ACC112 (cell line): ENCODE results near the gene DCST1.
"Not testable (repeated sequence)": the region's sequence is repeated elsewhere in the genome, so short reads cannot be mapped to it uniquely, and the experiment has no call there.

Experiments used
- H2AFZ ChIP-seq: fragments of 200-600 bp; sonication (generic); one replicate; pipeline ENCODE4 v1.6.0; 2017; ENCODE audit warnings: antibody characterized with exemption, low read length; ENCODE audit not compliant: unreplicated experiment
- H3K27ac ChIP-seq: fragments of 200-600 bp; sonication (generic); 2 replicates; pipeline ENCODE4 v1.5.1; 2014; ENCODE audit warnings: low read depth, mild to moderate bottlenecking, antibody characterized with exemption, low read length, moderate library complexity
- H3K27me3 ChIP-seq: fragments of 200-600 bp; sonication (generic); 2 replicates; pipeline ENCODE4 v1.6.1; 2014; ENCODE audit warnings: mild to moderate bottlenecking, antibody characterized with exemption, low read length, moderate library complexity, mixed read lengths; ENCODE audit not compliant: insufficient read depth
- H3K36me3 ChIP-seq: fragments of 200-600 bp; sonication (generic); 2 replicates; pipeline ENCODE4 v1.6.1; 2016; ENCODE audit warnings: mild to moderate bottlenecking, antibody characterized with exemption, low read length, moderate library complexity, mixed read lengths; ENCODE audit not compliant: insufficient read depth
- H3K4me1 ChIP-seq: fragments of 200-600 bp; sonication (generic); one replicate; pipeline ENCODE4 v1.6.1; 2016; ENCODE audit warnings: low read length, mixed read lengths; ENCODE audit not compliant: insufficient read depth, unreplicated experiment, control insufficient read depth
- H3K4me3 ChIP-seq: fragments of 200-600 bp; sonication (generic); 2 replicates; pipeline ENCODE4 v1.5.1; 2014; ENCODE audit warnings: mild to moderate bottlenecking, low read depth, low read length
- H3K79me2 ChIP-seq: fragments of 200-600 bp; sonication (generic); one replicate; pipeline ENCODE4 v1.6.0; 2016; ENCODE audit warnings: low read length; ENCODE audit not compliant: control insufficient read depth, unreplicated experiment, insufficient read depth

Gene DCST1, protein sequence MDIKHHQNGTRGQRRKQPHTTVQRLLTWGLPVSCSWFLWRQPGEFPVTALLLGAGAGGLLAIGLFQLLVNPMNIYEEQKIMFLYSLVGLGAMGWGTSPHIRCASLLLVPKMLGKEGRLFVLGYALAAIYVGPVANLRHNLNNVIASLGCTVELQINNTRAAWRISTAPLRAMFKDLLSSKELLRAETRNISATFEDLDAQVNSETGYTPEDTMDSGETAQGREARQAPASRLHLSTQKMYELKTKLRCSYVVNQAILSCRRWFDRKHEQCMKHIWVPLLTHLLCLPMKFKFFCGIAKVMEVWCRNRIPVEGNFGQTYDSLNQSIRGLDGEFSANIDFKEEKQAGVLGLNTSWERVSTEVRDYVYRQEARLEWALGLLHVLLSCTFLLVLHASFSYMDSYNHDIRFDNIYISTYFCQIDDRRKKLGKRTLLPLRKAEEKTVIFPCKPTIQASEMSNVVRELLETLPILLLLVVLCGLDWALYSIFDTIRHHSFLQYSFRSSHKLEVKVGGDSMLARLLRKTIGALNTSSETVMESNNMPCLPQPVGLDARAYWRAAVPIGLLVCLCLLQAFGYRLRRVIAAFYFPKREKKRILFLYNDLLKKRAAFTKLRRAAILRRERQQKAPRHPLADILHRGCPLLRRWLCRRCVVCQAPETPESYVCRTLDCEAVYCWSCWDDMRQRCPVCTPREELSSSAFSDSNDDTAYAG

DNA sequence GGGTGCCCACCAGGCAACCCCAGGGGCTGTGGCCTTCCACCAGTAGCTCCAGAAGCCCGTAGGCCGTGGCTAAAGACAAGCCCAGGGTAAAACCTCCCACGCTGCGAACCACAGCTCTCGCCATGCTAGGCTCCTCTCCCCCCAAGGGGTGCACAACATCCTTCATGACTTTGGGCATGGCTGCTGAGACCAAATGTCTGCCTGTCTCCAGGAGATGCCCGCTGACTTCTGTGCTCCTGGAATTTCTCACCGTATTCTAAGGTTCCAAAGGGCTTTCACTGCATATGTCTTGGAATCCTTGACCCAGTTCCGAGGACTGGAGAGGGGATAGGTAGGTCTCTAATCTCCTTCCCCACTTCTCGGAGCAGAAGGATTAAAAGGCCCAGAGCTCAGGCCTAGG, at the start of gene DCST1, which contains the start of gene DCST2:
Gene DCST1 (plus strand): TSS at position 301 of the 400 bp plus-strand sequence. CDS start 213 bp downstream, outside the sequence.
Gene DCST2 (minus strand): TSS at position 258 of the 400 bp plus-strand sequence. CDS start 80 bp downstream, at position 178.
- Histone ChIP-seq H3K79me2 (no peaks in the 10 kb centered on the region), H3K27ac (no peak within 1 kb of the TSS), H2AFZ (no peak within 1 kb of the TSS), H3K4me3 (no peak within 1 kb of the TSS), H3K36me3 (no peaks in the 10 kb centered on the region), H3K4me1 (peaks cover 3% of the 10 kb centered on the region), H3K27me3 (no peaks in the 10 kb centered on the region)

DNA sequence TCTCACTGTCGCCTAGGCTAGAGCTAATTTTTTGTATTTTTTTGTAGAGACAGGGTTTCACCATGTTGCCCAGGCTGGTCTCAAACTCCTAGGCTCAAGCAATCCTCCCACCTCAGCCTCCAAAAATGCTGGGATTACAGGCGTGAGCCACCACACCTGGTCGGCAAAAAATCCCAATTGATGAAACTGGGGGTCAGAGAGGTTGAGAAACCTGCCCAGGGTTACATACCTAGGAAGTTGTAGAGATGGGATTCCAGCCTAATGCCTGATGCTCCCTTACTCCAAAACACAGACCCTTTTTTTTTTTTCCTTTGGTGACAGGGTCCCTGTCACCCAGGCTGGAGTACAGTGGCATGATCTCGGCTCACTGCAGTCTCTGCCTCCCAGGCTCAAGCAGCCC, 46.9 kb upstream of the DCST1 start:
- H3K36me3 ChIP-seq, H3K4me1 ChIP-seq: not testable (repeated sequence)

DNA sequence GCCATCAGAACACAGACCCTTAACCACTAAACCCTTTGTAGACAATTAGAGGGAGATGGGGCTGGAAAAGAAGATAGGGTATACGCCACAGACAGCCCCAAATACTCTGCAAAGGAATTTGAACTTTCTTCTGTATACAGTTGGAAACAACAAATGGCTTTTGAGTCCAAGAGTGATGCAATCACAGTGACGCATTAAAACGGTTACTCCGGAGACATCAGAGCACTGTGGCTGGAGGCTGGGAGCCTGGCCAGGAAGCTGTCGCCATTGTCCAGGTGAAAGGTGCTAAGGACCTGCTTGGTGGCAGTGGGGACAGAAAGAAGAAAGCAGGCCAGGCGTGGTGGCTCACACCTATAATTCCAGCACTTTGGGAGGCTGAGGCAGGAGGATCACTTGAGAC, 46.3 kb upstream of the DCST1 start:
- H3K4me1 ChIP-seq, result no peaks in the 10 kb centered on the region
- H3K79me2 ChIP-seq, result peaks cover 11% of the 10 kb centered on the region
- H3K27ac ChIP-seq, result no peak overlapping the region
- peaks cover 5% of the 10 kb centered on the region; the same call in 1 of the 2 replicates for H3K36me3 ChIP-seq
- H3K27me3 ChIP-seq, result no peaks in the 10 kb centered on the region
- no peak overlapping the region for H2AFZ ChIP-seq
- no peak overlapping the region for H3K4me3 ChIP-seq

More for the DNA sequence above, 46.9 kb upstream of the DCST1 start:
- H3K27ac ChIP-seq, H2AFZ ChIP-seq, H3K27me3 ChIP-seq, H3K4me3 ChIP-seq: not testable (repeated sequence)
- peaks cover 13% of the 10 kb centered on the region for H3K79me2 ChIP-seq

GRCh38 chr1:154988058-154988954, 45.3 kb upstream of the DCST1 start:
- H3K79me2 ChIP-seq, result peaks cover 10% of the 10 kb centered on the region
- no peaks in the 10 kb centered on the region for H3K27me3 ChIP-seq
- H3K36me3 ChIP-seq, result peaks cover 5% of the 10 kb centered on the region; the same call in 1 of the 2 replicates
- no peak overlapping the region for H3K4me3 ChIP-seq
- H2AFZ ChIP-seq, result no peak overlapping the region
- no peak overlapping the region for H3K27ac ChIP-seq
- H3K4me1 ChIP-seq, result peaks cover 8% of the 10 kb centered on the region

- Histone ChIP-seq H3K4me3 (no peak overlapping the region), H3K27me3 (no peaks in the 10 kb centered on the region), H3K79me2 (no peaks in the 10 kb centered on the region), H3K36me3 (peaks cover 5% of the 10 kb centered on the region; the same call in 1 of the 2 replicates), H3K4me1 (peaks cover 18% of the 10 kb centered on the region), H3K27ac (no peak overlapping the region), H2AFZ (no peak overlapping the region)
Measured at GRCh38 chr1:154989195-154989860, 44.3 kb upstream of the DCST1 start.

GRCh38 chr1:154990276-154990675, 43.3 kb upstream of the DCST1 start:
- H2AFZ ChIP-seq, result no peak overlapping the region
- no peaks in the 10 kb centered on the region for H3K79me2 ChIP-seq
- H3K27me3 ChIP-seq, result no peaks in the 10 kb centered on the region
- H3K4me3 ChIP-seq, result no peak overlapping the region
- H3K4me1 ChIP-seq, result peaks cover 18% of the 10 kb centered on the region
- peaks cover 5% of the 10 kb centered on the region; the same call in 1 of the 2 replicates for H3K36me3 ChIP-seq
- no peak overlapping the region for H3K27ac ChIP-seq

- no peaks in the 10 kb centered on the region for H3K79me2 ChIP-seq
- no peak overlapping the region for H2AFZ ChIP-seq
- H3K4me1 ChIP-seq, result peaks cover 18% of the 10 kb centered on the region
- no peaks in the 10 kb centered on the region for H3K27me3 ChIP-seq
- H3K27ac ChIP-seq, result peak overlapping the region; percentile 47
- H3K36me3 ChIP-seq, result peaks cover 2% of the 10 kb centered on the region; the same call in 1 of the 2 replicates
- H3K4me3 ChIP-seq, result no peak overlapping the region
Measured at GRCh38 chr1:154992721-154993571, 40.7 kb upstream of the DCST1 start.

GRCh38 chr1:154993572-154994268, 39.9 kb upstream of the DCST1 start, which contains the start of gene LENEP:
TSS of gene LENEP (plus strand) at chr1:154993586. CDS start at chr1:154993608, 22 bp downstream.
- no peak within 1 kb of the TSS for H2AFZ ChIP-seq
- H3K27ac ChIP-seq, result peak within 1 kb of the TSS; percentile 47

GRCh38 chr1:154994269-154994587, 39.4 kb upstream of the DCST1 start:
- Histone ChIP-seq H3K4me3 (no peak overlapping the region), H3K27me3 (no peaks in the 10 kb centered on the region), H3K27ac (0 out of 2 replicates have a peak overlapping the region, but pooled peaks have one; percentile 8), H3K4me1 (peaks cover 18% of the 10 kb centered on the region), H2AFZ (no peak overlapping the region), H3K36me3 (no peaks in the 10 kb centered on the region; the same call in 1 of the 2 replicates), H3K79me2 (no peaks in the 10 kb centered on the region)

More at GRCh38 chr1:154993572-154994268, 39.9 kb upstream of the DCST1 start, which contains the start of gene LENEP:
- no peak within 1 kb of the TSS for H3K4me3 ChIP-seq
- no peaks in the 10 kb centered on the region for H3K79me2 ChIP-seq
- peaks cover 18% of the 10 kb centered on the region for H3K4me1 ChIP-seq
- H3K36me3 ChIP-seq, result no peaks in the 10 kb centered on the region; the same call in 1 of the 2 replicates
- no peaks in the 10 kb centered on the region for H3K27me3 ChIP-seq
